GM12878 (cell line): ENCODE measurements around the gene NDUFA12. TPM values are rescaled to one million over a fixed set of nuclear protein-coding genes. Genes with fewer than 3 reads are reported as not detected.

ENCODE experiments used
- ATAC-seq: fragments of 200-7000 bp; cut with Tn5 transposase; 3 replicates; pipeline ENCODE4 v1.9.1; 2020; ENCODE audit warnings: mild to moderate bottlenecking, moderate library complexity
- BruUV-seq: library from RNA; stranded (reverse); fragments of 400-500 nt; replicated peaks from 2 replicates; lab custom pipeline; 2021; lab: Mats Ljungman, UMichigan
- CTCF ChIA-PET: fragments of 300-600 bp; sonication (Branson Sonifier 250); formaldehyde crosslinking; extraction: SDS; loops from one replicate; lab custom pipeline; 2021; ENCODE audit warnings: inconsistent platforms; lab: Yijun Ruan, JAX
- POLR2A ChIA-PET: fragments of 350-600 bp; formaldehyde crosslinking; extraction: SDS; loops from one replicate; lab custom pipeline; 2021; ENCODE audit warnings: inconsistent platforms; lab: Charles Lee
- RAD21 ChIA-PET: fragments of 300-600 bp; sonication (Branson Sonifier 250); formaldehyde crosslinking; loops from one replicate; lab custom pipeline; 2023; ENCODE audit warnings: antibody characterized with exemption; ENCODE audit not compliant: unreplicated experiment; lab: Charles Lee
- SMC1A ChIA-PET: fragments of 300-600 bp; sonication (Branson Sonifier 250); formaldehyde crosslinking; loops from one replicate; lab custom pipeline; 2023; ENCODE audit not compliant: unreplicated experiment, uncharacterized antibody; lab: Charles Lee
- DNase-seq: peaks from one replicate; pipeline ENCODE4 v3.0.0-alpha.2; 2011; ENCODE audit warnings: low read depth, low spot score
- FAIRE-seq: peaks from 3 replicates; lab custom pipeline; 2011; peaks lifted over from hg19 to GRCh38; lab: Jason Lieb, UNC
- H2AFZ ChIP-seq: 2 replicates; pipeline ENCODE4 v1.6.0; 2011; ENCODE audit warnings: low read depth, low read length, control low read depth; ENCODE audit not compliant: control insufficient read depth
- H3K27ac ChIP-seq: 2 replicates; pipeline ENCODE4 v1.5.1; 2011; ENCODE audit warnings: control low read depth; ENCODE audit not compliant: control insufficient read depth, insufficient read depth
- H3K27me3 ChIP-seq, 2 experiments: replicated peaks in 1 of 2; 2 replicates each; pipeline versions ENCODE4 v1.6.0 to v1.6.1; 2011; ENCODE audit warnings: low read length in 1 of 2; ENCODE audit not compliant: control insufficient read depth in 2 of 2, insufficient read depth in 2 of 2
- H3K36me3 ChIP-seq, 2 experiments: 2 replicates each; pipeline ENCODE4 v1.5.1; 2011; ENCODE audit warnings: low read length in 1 of 2; ENCODE audit not compliant: control insufficient read depth in 2 of 2, insufficient read depth in 2 of 2
- H3K4me1 ChIP-seq: 2 replicates; pipeline ENCODE4 v1.6.1; 2011; ENCODE audit warnings: mild to moderate bottlenecking, low read length, moderate library complexity, mixed read lengths; ENCODE audit not compliant: control insufficient read depth, insufficient read depth
- H3K4me2 ChIP-seq: 2 replicates; pipeline ENCODE4 v1.6.0; 2011; ENCODE audit warnings: control low read depth; ENCODE audit not compliant: control insufficient read depth, insufficient read depth
- H3K4me3 ChIP-seq: fragments of 200-600 bp; sonication (generic); 2 replicates; pipeline ENCODE4 v1.5.1; 2016
- H3K79me2 ChIP-seq: 2 replicates; pipeline ENCODE4 v1.6.0; 2011; ENCODE audit warnings: low read length; ENCODE audit not compliant: control insufficient read depth, insufficient read depth
- H3K9ac ChIP-seq: 2 replicates; pipeline ENCODE4 v1.8.0; 2011; ENCODE audit warnings: low read length, control low read depth, mixed read lengths; ENCODE audit not compliant: control insufficient read depth, insufficient read depth
- H3K9me3 ChIP-seq: replicated peaks from 3 replicates; pipeline ENCODE4 v1.5.1; 2011; ENCODE audit warnings: mild to moderate bottlenecking, low read length; ENCODE audit not compliant: control insufficient read depth, insufficient read depth
- H4K20me1 ChIP-seq: 2 replicates; pipeline ENCODE4 v1.6.0; 2011; ENCODE audit not compliant: control insufficient read depth, insufficient read depth
- BHLHE40 ChIP-seq, 2 experiments: fragments of 450-650 bp in 1 of 2; IDR thresholded peaks; 2 replicates each; pipeline ENCODE4 v1.6.1; 2011 to 2017; ENCODE audit warnings: low read depth in 2 of 2, borderline replicate concordance in 1 of 2, improper control_type of control experiment in 1 of 2, low read length in 1 of 2, mild to moderate bottlenecking in 1 of 2
- BMI1 ChIP-seq: fragments of 450-650 bp; IDR thresholded peaks from 2 replicates; pipeline ENCODE4 v1.6.1; 2016; ENCODE audit warnings: mild to moderate bottlenecking, moderate library complexity, borderline replicate concordance
- BRCA1 ChIP-seq: IDR thresholded peaks from 2 replicates; pipeline ENCODE4 v1.6.1; 2011; ENCODE audit warnings: low read depth, low read length, improper control_type of control experiment
- JUNB ChIP-seq: IDR thresholded peaks from 2 replicates; pipeline ENCODE4 v1.6.1; 2016; ENCODE audit warnings: antibody characterized with exemption, mild to moderate bottlenecking
- NFYA ChIP-seq: IDR thresholded peaks from 2 replicates; pipeline ENCODE4 v1.6.1; 2011; ENCODE audit warnings: low read depth, mild to moderate bottlenecking, low read length, improper control_type of control experiment, borderline replicate concordance
- PKNOX1 ChIP-seq: fragments of 450-650 bp; IDR thresholded peaks from 2 replicates; pipeline ENCODE4 v1.6.1; 2016; ENCODE audit warnings: mild to moderate bottlenecking
- RAD21 ChIP-seq: IDR thresholded peaks from 2 replicates; pipeline ENCODE4 v1.6.1; 2011; ENCODE audit warnings: mild to moderate bottlenecking, low read depth, low read length, moderate library complexity; ENCODE audit not compliant: insufficient read depth
- RCOR1 ChIP-seq: conservative IDR thresholded peaks from 2 replicates; pipeline ENCODE4 v1.6.1; 2012; ENCODE audit warnings: low read depth, low read length, improper control_type of control experiment
- RELA ChIP-seq: fragments of 450-650 bp; IDR thresholded peaks from 2 replicates; pipeline ENCODE4 v1.8.0; 2014; ENCODE audit warnings: borderline replicate concordance; ENCODE audit not compliant: partially characterized antibody
- RUNX3 ChIP-seq: IDR thresholded peaks from 2 replicates; pipeline ENCODE4 v1.6.1; 2012; ENCODE audit warnings: low read length, inconsistent platforms
- SMAD5 ChIP-seq: IDR thresholded peaks from 2 replicates; pipeline ENCODE4 v1.6.1; 2016; ENCODE audit warnings: antibody characterized with exemption, low read depth
- SMC3 ChIP-seq: IDR thresholded peaks from 2 replicates; pipeline ENCODE4 v1.6.1; 2011; ENCODE audit warnings: low read length, improper control_type of control experiment, borderline replicate concordance
- SREBF2 ChIP-seq: IDR thresholded peaks from 2 replicates; pipeline ENCODE4 v1.6.1; 2012; ENCODE audit warnings: mild to moderate bottlenecking, low read length
- STAT3 ChIP-seq: IDR thresholded peaks from 2 replicates; pipeline ENCODE4 v1.6.1; 2011; ENCODE audit warnings: low read depth, low read length, improper control_type of control experiment
- SUZ12 ChIP-seq: fragments of 200-600 bp; sonication (generic); IDR thresholded peaks from one replicate; pipeline ENCODE4 v1.6.1; 2018; ENCODE audit warnings: antibody characterized with exemption, mild to moderate bottlenecking; ENCODE audit not compliant: unreplicated experiment
- TBL1XR1 ChIP-seq: IDR thresholded peaks from 2 replicates; pipeline ENCODE4 v1.6.1; 2012; ENCODE audit warnings: low read depth, low read length, improper control_type of control experiment
- ZNF687 ChIP-seq: fragments of 450-650 bp; IDR thresholded peaks from 2 replicates; pipeline ENCODE4 v1.6.1; 2017; ENCODE audit warnings: mild to moderate bottlenecking, moderate library complexity
- whole genome bisulfite sequencing: methylation state at CpG from one replicate; pipeline ENCODE4 v1.1.6; 2016; ENCODE audit warnings: low lambda C conversion rate; ENCODE audit not compliant: insufficient replicate concordance, insufficient coverage; ENCODE audit errors: missing lambda C conversion rate; 5-methylcytosine and 5-hydroxymethylcytosine counted together
- in situ Hi-C: fragments of 300-500 bp; cut with MboI; formaldehyde crosslinking; loops from 9 replicates; pipeline ENCODE4 v1.14.3; 2018; ENCODE audit warnings: mixed read lengths
- intact Hi-C: fragments of 100-400 bp; cut with micrococcal nuclease; formaldehyde crosslinking; loops from one replicate; pipeline ENCODE4 v1.14.2; 2022; ENCODE audit not compliant: unreplicated experiment
- polyA plus RNA-seq, 11 experiments: library from polyadenylated mRNA; depleted of rRNA in 4 of 11; unstranded in 6 of 11; stranded (reverse) in 5 of 11; fragments of >200 nt; fragmentation: Nextera tagmentation in 4 of 11; fragmentation: Illumina TruSeq in 1 of 11; extraction: Ambion mirVana in 4 of 11; extraction: Trizol in 1 of 11; gene quantifications; 1 replicate in 1 of 11; 2 replicates in 10 of 11; pipeline versions ENCODE4 v1.2.1 to v1.2.3, GENCODE V29; 2011 to 2016; ENCODE audit warnings: inconsistent platforms in 2 of 11, missing spikeins in 2 of 11, low read depth in 1 of 11
- total RNA-seq, 4 experiments: library from RNA; depleted of rRNA in 3 of 4; stranded (reverse); fragments of >200 nt in 3 of 4; fragmentation: Illumina TruSeq in 1 of 4; extraction: Trizol in 1 of 4; gene quantifications; 2 replicates each; pipeline versions ENCODE4 v1.2.1 to v1.2.3, GENCODE V29; 2013 to 2021

NDUFA12 gene
- total and polyA plus RNA-seq, 10 of the 15 experiments (the other 5 are each of a cell fraction or from before 2014, with no cell fraction given): 141 to 1,021 (median 295) TPM

DNA sequence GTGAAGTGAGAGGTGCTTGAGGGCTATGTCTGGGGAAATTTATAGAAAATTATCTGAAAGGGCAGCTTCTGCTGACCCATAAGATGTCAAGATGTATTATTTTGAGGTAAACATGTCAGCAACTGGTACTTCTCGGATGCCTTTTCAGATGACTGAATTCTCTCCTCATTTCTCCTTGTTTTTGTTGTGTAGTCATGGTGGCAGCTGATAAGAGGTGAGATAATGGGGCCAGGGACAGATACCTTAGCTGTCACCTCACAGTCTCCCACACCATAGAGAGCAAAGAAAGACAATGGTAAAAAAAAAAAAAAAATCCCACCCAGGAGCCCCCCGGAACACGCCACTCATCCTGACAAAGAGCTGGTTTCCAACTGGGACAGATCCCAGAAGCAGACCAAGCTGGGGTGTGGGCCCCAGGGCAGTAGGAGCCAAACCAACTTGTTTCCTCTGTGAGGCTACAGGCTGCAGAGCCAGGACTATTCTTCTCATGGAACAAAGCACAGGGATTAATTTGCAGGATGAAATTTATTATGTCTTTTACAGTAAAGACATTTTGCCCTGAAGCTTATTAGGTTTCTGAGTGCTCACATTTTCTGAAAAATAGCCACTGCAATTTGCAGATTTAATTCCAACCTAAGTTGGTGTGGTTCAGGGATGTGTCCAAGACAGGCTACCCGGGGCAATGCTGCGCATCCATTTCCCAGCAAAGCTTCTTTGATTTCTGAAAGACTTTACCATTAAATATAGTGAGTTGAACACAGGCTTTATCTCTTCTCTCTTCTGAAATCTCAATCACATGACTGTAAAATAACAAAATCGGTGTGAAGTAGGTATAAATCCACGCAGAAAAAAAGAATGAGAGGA is 52.2 kb downstream of the NDUFA12 start (continued):
- TF ChIP-seq RCOR1 (no peak), BHLHE40 (IDR thresholded peaks at IDR 0.05; ENCODE audit: borderline replicate concordance in 1 of 2, low read depth in 2 of 2, low read length in 1 of 2) (no peak), SUZ12 (no peak), PKNOX1 (no peak), STAT3 (no peak), RAD21 (no peak)
- TF ChIP-seq, all 136 proteins: peak for 0

- DNase-seq (no peak), FAIRE-seq (no peak), ATAC-seq (no peak; the same call in 2 of the 3 replicates)
- BruUV-seq: no TSS peak
- in situ Hi-C loops: no loop called here
- ChIA-PET RAD21 (no interaction called here), SMC1A (no interaction called here), CTCF (no interaction called here)
- no peaks in the 10 kb centered on the region for H4K20me1 ChIP-seq
- H3K4me1 ChIP-seq: no peaks in the 10 kb centered on the region
- H3K9me3 ChIP-seq: no peaks in the 10 kb centered on the region
- TF ChIP-seq SMAD5 (no peak), JUNB (no peak), RAD21 (no peak), RUNX3 (no peak), TBL1XR1 (no peak), BRCA1 (no peak), ZNF687 (no peak), NFYA (no peak), SMC3 (no peak), SREBF2 (no peak), BMI1 (no peak), RELA (no peak)
- TF ChIP-seq, all 136 proteins: peak for 0
- intact Hi-C loops: no loop called here
- Histone ChIP-seq H3K79me2 (no peaks in the 10 kb centered on the region), H3K27me3 (peaks cover 0 to 2% of the 10 kb centered on the region in 2 experiments; a peak in 1 of 4 replicates), H3K36me3 (no peaks in the 10 kb centered on the region), H3K4me3 (no peak overlapping the region), H3K9ac (no peak overlapping the region), H2AFZ (no peak overlapping the region), H3K4me2 (no peak overlapping the region), H3K27ac (no peak overlapping the region)
- POLR2A ChIA-PET: no interaction called here
- 65% methylated on average over 5 of the region's 6 CpGs for WGBS
Measured at GRCh38 chr12:94948232-94948810, 55.2 kb downstream of the NDUFA12 start.
